Measurements from ENCODE around the gene ADGRD1.

GRCh38 chr12:131090274-131091210 lies 136.8 kb downstream of the ADGRD1 start:
- TF ChIP-seq, protein P1, sequence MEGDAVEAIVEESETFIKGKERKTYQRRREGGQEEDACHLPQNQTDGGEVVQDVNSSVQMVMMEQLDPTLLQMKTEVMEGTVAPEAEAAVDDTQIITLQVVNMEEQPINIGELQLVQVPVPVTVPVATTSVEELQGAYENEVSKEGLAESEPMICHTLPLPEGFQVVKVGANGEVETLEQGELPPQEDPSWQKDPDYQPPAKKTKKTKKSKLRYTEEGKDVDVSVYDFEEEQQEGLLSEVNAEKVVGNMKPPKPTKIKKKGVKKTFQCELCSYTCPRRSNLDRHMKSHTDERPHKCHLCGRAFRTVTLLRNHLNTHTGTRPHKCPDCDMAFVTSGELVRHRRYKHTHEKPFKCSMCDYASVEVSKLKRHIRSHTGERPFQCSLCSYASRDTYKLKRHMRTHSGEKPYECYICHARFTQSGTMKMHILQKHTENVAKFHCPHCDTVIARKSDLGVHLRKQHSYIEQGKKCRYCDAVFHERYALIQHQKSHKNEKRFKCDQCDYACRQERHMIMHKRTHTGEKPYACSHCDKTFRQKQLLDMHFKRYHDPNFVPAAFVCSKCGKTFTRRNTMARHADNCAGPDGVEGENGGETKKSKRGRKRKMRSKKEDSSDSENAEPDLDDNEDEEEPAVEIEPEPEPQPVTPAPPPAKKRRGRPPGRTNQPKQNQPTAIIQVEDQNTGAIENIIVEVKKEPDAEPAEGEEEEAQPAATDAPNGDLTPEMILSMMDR (IDR thresholded peaks at IDR 0.05): no peak
- no peak for TF ChIP-seq POLR2A (IDR thresholded peaks at IDR 0.05)
